Measurements from ENCODE around the gene MIPOL1. TPM values are rescaled to one million over a fixed set of nuclear protein-coding genes. Genes with fewer than 3 reads are reported as not detected.

Gene MIPOL1
- total RNA-seq, 1 donor, result 14.7 TPM

GRCh38 chr14:37569729-37570128 lies 372.0 kb downstream of the MIPOL1 start:
- H3K4me3 ChIP-seq (ENCODE audit: low read depth, low read length), result no peak overlapping the region
- TF ChIP-seq CTCF (IDR thresholded peaks at IDR 0.05; ENCODE audit: insufficient read depth, low read depth, low read length), result no peak
- DNase-seq (ENCODE audit: low read depth), result no peak

GRCh38 chr14:37571391-37571790 lies 373.7 kb downstream of the MIPOL1 start:
- no peak for TF ChIP-seq CTCF (IDR thresholded peaks at IDR 0.05; ENCODE audit: insufficient read depth, low read depth, low read length)
- no peak for DNase-seq (ENCODE audit: low read depth)
- H3K4me3 ChIP-seq (ENCODE audit: low read depth, low read length), result no peak overlapping the region

GRCh38 chr14:37573356-37573755 lies 375.6 kb downstream of the MIPOL1 start:
- TF ChIP-seq CTCF (IDR thresholded peaks at IDR 0.05; ENCODE audit: insufficient read depth, low read depth, low read length), result no peak
- no peak for DNase-seq (ENCODE audit: low read depth)
- no peak overlapping the region for H3K4me3 ChIP-seq (ENCODE audit: low read depth, low read length)

- H3K4me3 ChIP-seq (ENCODE audit: low read depth, low read length), result no peak overlapping the region
- DNase-seq (ENCODE audit: low read depth), result no peak
- TF ChIP-seq CTCF (IDR thresholded peaks at IDR 0.05; ENCODE audit: insufficient read depth, low read depth, low read length), result no peak
Measured at GRCh38 chr14:37579274-37579673, 381.5 kb downstream of the MIPOL1 start.

DNA sequence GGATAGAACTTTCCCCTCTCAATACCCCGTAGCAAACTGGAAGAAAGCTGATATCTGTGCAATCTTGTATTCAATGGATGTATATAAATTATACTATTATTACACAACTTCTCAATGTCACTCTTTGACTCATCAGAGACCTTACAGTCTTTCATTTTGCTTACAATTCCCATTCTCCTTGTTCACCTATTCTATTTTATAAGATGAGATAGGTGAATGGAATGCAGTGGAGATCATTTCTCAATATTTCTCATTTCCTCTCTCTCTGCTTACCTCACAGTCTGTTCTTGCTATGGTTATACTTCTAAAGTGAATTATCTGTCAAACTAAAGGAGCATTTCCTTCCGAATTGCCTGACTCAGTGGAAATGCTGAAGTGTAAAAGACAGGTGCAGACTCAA lies 382.4 kb downstream of the MIPOL1 start:
- no peak overlapping the region for H3K4me3 ChIP-seq (ENCODE audit: low read depth, low read length)
- TF ChIP-seq CTCF (IDR thresholded peaks at IDR 0.05; ENCODE audit: insufficient read depth, low read depth, low read length), result no peak
- no peak for DNase-seq (ENCODE audit: low read depth)

DNA sequence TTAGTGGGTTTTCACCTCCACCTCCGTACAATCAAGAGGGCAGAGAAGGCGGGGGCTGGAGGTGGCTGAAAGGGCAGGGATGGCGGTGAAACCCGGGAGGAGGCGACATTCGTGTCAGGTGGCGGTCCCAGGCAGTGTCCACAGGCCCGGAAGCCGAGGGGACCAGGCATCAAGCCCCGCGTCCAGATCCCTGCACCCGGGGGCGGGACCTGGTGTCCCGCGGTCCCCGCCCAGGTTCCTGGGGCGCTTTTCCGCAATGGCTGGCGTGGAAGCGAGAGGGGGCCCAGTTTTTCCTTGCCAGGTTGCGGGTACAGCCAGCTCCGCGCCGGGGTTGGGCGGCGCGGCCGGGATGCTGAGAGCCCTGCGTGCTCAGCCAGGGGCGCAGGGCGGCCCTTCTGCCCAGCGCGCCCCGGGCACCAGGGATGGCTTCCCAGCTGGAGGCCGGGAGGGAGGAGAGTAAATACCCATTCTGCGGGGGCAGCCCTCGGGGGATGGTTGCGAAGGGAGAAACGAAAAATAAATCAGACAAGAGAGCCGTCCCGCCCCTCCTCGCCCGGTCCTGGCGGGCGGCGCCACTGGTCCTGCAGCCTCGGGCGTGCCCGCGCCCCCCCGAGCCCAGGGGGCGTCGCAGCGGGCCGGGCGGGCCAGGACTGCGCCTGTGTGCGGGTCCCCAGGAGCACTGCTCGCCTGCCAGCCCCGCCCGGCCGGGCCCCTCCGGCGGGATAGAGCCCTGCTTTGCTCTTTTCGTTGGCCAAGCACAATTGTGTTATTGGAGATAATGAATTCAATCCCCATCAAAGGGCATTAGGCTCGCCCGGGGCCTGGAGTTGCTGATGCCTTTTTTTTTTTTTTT lies 385.8 kb downstream of the MIPOL1 start:
- no peak for DNase-seq (ENCODE audit: low read depth)
- H3K4me3 ChIP-seq (ENCODE audit: low read depth, low read length), result no peak overlapping the region
- TF ChIP-seq CTCF (IDR thresholded peaks at IDR 0.05; ENCODE audit: insufficient read depth, low read depth, low read length), result no peak

Measured in fibroblast of villous mesenchyme (primary cell).